Neuron (in vitro differentiated cells): ENCODE measurements around the gene DAG1.
"Not testable (repeated sequence)": the region's sequence is repeated elsewhere in the genome, so short reads cannot be mapped to it uniquely, and the experiment has no call there.

Experiments
- H2AFZ ChIP-seq: one replicate; pipeline ENCODE4 v1.6.1; 2013; ENCODE audit warnings: low read depth, mild to moderate bottlenecking, inconsistent platforms, low read length, moderate library complexity
- H3K27me3 ChIP-seq: one replicate; pipeline ENCODE4 v1.6.1; 2013; ENCODE audit warnings: low read length; ENCODE audit not compliant: insufficient read depth
- H3K36me3 ChIP-seq: one replicate; pipeline ENCODE4 v1.6.1; 2013; ENCODE audit warnings: low read length; ENCODE audit not compliant: insufficient read depth
- H3K4me1 ChIP-seq: one replicate; pipeline ENCODE4 v1.6.1; 2013; ENCODE audit warnings: low read length; ENCODE audit not compliant: insufficient read depth
- H3K4me3 ChIP-seq: 2 replicates; pipeline ENCODE4 v1.5.1; 2013; ENCODE audit warnings: mild to moderate bottlenecking, low read length, moderate library complexity
- H3K9me3 ChIP-seq: one replicate; pipeline ENCODE4 v1.6.1; 2013; ENCODE audit warnings: low read length

Gene DAG1

DNA sequence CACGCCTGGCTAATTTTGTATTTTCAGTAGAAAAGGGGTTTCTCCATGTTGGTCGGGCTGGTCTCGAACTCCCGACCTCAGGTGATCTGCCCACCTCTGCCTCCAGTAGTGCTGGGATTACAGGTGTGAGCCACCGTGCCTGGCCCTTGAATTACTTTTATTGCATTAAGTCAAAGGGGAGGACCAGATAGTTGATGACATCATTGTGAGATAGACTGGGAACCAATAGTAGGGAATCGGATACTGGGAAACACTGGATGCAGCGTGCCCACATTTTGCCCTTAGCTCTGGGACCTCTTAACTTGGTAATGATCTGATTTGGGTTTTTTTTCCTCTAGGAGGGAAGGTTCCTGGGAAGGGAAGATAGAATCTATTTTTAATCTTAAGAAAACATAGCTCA is 19.2 kb downstream of the DAG1 start:
- no peak overlapping the region for H2AFZ ChIP-seq
- peaks cover 34% of the 10 kb centered on the region for H3K36me3 ChIP-seq

DNA sequence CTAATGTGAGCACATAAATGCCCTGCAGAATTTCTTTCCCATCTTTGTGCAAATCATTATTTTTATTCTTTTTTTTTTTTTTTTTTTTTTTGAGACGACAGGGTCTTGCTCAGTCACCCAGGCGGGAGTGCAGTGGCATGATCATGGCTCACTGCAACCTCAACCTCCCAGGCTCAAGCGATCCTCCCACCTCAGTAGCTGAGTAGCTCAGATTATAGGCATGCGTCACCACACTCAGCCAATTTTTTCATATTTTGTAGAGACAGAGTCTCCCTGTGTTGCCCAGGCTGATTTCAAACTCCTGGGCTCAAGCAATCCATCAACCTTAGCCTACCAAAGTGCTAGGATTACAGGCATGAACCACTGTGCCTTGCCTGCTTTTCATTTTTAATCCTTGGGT is 22.9 kb downstream of the DAG1 start:
- Histone ChIP-seq H3K36me3 (peaks cover 29% of the 10 kb centered on the region), H3K4me1 (no peaks in the 10 kb centered on the region), H3K9me3 (no peaks in the 10 kb centered on the region), H3K27me3 (no peaks in the 10 kb centered on the region), H2AFZ (no peak overlapping the region), H3K4me3 (no peak overlapping the region)

More for the DNA sequence above, 19.2 kb downstream of the DAG1 start:
- H3K4me1 ChIP-seq = peaks cover 6% of the 10 kb centered on the region
- H3K4me3 ChIP-seq = no peak overlapping the region
- H3K9me3 ChIP-seq = no peaks in the 10 kb centered on the region
- no peaks in the 10 kb centered on the region for H3K27me3 ChIP-seq

DNA sequence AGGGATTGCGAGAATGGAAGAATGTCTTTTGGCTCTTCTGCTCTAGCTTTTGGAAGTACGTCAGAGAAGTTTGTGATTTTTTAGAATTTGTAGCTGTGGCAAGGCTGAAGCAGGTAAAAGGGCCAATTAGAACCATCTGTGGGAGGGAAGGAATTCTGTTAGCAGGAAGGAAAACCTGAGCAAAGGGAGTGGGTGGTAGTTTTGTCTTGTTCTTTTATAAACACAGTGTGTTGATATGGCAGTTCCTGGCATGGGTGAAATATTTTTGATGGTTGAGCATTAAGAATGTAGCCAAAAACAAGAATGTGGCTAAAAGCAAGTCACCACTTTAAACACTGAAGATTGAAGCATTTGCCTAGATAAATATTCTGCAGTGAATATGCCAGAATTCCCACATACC is 23.8 kb downstream of the DAG1 start:
- Histone ChIP-seq H3K4me1 (no peaks in the 10 kb centered on the region), H3K36me3 (peaks cover 19% of the 10 kb centered on the region), H3K27me3 (no peaks in the 10 kb centered on the region), H3K9me3 (no peaks in the 10 kb centered on the region), H3K4me3 (no peak overlapping the region), H2AFZ (no peak overlapping the region)

DNA sequence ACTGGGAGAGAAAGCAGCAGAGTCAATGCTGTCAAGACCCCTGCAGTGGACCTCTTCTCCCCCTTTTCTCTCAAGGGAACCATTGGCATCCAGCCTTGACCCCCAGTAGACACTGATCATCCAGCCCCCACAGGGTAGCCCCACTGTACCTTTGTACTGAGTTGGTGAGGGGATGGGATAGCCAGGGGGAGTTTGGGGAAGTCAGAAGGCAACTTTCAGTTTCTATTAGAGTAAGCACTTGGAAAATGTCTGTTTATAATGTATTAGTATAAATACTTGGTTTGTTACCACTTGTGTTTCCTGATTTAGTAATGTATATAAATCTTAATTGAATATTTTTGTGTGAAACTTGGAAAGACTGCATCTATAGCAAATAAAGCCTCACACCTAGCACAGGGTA is 25.0 kb downstream of the DAG1 start:
- Histone ChIP-seq H3K27me3 (no peaks in the 10 kb centered on the region), H3K9me3 (no peaks in the 10 kb centered on the region), H2AFZ (no peak overlapping the region), H3K4me3 (no peak overlapping the region), H3K36me3 (peaks cover 12% of the 10 kb centered on the region), H3K4me1 (no peaks in the 10 kb centered on the region)

DNA sequence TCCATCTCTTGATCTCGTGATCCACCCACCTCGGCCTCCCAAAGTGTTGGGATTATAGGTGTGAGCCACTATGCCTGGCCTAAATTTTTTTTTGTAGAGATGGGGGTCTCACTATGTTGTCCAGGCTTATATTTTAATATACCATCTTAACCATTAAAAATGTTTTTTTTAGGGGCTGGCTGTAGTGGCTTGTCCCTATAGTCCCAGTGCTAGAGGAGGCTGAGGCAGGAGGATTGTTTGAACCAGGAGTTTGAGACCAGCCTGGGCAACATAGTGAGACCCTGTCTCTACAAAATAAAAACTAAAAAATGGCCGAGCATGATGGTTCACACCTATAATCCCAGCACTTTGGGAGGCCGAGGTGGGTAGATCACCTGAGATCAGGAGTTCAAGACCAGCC is 26.8 kb downstream of the DAG1 start:
- H2AFZ ChIP-seq, H3K4me3 ChIP-seq, H3K4me1 ChIP-seq, H3K27me3 ChIP-seq, H3K9me3 ChIP-seq: not testable (repeated sequence)
- peaks cover 12% of the 10 kb centered on the region for H3K36me3 ChIP-seq

DNA sequence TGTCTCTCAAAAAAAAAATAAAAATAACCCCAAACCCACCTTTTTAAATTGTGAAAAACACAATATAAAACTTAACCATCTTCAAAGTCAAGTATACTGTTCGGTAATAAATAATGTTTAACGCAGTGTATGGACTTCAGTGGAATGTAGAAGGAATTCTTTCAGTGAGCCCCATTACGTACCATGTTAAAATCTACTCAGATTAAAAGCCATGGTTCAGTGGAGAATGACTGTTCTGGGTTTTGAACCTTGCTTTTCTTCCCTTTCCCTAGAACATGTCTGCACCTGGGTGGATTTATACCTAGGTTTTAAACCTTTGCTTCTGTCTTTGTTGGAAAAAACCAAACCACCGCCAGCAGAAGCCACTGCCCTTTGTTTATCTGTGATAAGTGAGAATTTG is 27.5 kb downstream of the DAG1 start:
- peaks cover 15% of the 10 kb centered on the region for H3K36me3 ChIP-seq

DNA sequence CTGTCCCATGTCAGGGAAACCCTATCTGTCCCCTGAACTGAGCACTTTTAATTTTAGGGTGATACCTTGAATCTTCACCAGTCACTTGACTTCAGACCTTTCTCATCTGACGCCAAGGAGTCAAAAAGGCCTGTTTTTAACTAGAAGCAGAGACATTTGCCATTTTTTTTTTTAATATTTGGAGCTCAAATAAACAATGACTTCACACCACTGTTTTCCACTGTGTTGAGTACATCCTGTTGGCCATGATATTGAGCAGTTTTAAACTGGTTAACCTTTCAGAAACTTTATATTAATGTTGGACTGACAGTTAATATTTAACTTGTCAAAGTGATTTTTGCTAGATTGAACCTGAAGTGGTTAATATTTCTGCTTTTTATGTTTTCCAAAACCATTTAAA is 28.2 kb downstream of the DAG1 start:
- Histone ChIP-seq H3K9me3 (peaks cover 2% of the 10 kb centered on the region), H3K36me3 (peaks cover 16% of the 10 kb centered on the region), H2AFZ (no peak overlapping the region), H3K27me3 (no peaks in the 10 kb centered on the region), H3K4me3 (no peak overlapping the region), H3K4me1 (no peaks in the 10 kb centered on the region)

More for the DNA sequence above, 27.5 kb downstream of the DAG1 start:
- Histone ChIP-seq H3K9me3 (peaks cover 2% of the 10 kb centered on the region), H3K4me3 (no peak overlapping the region), H3K4me1 (no peaks in the 10 kb centered on the region), H2AFZ (no peak overlapping the region), H3K27me3 (no peaks in the 10 kb centered on the region)

DNA sequence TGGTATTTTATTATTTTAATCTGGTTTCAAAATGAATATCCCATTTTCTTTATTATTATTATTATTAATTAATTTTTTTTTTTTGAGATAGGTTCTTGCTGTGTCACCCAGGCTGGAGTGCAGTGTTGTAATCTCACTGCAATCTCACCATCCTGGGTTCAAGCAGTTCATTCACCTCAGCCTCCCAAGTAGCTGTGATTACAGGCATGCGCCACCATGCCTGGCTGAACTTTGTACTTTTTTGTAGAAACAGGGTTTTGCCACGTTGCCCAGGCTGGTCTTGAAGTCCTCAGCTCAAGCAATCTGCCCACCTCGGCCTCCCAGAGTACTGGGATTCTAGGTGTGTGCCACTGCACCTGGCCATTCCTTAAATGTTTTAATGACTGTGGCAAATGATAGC is 28.6 kb downstream of the DAG1 start:
- H3K9me3 ChIP-seq = peaks cover 2% of the 10 kb centered on the region
- no peaks in the 10 kb centered on the region for H3K4me1 ChIP-seq
- H3K4me3 ChIP-seq = no peak overlapping the region
- H3K36me3 ChIP-seq = peaks cover 13% of the 10 kb centered on the region
- H3K27me3 ChIP-seq = no peaks in the 10 kb centered on the region
- no peak overlapping the region for H2AFZ ChIP-seq

DNA sequence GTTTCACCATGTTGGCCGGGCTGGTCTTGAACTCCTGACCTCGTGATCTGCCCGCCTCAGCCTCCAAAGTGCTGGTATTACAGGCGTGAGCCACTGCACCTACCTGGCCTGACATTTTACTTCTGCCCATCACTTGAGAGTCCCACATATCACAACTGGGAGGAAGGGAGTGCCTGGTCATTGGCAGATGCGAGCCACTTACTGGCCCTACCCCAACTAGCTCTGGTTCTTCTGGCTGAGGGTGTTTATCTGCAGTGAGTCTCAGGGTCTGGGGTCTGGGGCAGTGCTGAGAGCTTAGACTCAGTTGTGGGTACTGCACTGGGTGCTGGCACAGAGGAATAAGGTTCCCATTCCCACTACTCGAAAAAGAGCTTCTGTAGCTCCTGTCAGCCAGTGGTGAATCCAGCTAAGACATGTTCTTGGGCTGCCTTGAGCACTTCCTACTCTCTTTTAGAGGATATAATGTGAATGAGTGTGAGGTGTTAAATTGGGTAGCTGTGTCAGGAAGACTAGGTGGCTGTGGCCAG is 30.2 kb downstream of the DAG1 start:
- H3K36me3 ChIP-seq = peaks cover 12% of the 10 kb centered on the region
- H3K9me3 ChIP-seq = peaks cover 2% of the 10 kb centered on the region
- H3K27me3 ChIP-seq = no peaks in the 10 kb centered on the region
- H3K4me3 ChIP-seq = no peak overlapping the region
- no peak overlapping the region for H2AFZ ChIP-seq
- no peaks in the 10 kb centered on the region for H3K4me1 ChIP-seq

DNA sequence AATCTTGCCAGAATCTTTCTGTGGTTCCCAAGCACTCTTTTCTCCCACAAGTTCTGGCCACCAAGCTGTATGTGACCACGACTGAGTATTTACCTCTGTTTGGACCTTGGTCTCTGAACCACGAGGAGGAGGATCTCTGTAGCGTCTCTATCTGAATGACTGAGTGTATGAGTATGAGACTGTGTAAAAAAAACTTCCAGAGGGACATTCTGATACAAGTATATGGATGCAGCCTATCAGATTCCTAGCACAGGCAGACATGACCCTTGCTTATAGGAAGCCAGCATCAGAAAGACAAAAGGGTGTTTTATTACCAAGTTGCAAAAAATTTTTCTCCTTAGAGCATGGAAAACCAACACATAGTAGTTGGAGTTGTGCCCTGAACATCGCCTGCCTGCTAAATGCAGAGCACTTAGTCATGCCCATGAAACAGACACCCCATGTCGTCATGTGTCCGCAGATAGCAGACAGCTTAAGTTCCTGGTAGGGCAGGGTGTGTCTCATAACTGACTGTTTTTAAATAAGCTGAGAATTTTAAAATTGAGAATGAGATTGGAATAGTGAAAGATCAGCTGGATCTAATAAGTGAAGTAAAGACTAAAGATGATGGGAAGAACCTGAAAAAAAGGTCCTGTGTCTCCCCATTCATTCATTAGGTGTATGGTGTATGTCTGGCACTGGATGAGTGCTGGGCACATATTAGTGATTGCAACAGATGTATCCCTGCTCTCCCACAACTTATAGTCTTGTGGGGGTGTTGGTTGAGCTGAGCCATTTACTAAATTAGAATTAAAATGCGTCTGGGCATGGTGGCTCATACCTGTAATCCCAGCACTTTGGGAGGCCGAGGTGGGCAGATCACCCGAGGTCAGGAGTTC is 30.9 kb downstream of the DAG1 start:
- Histone ChIP-seq H3K4me3 (no peak overlapping the region), H3K36me3 (peaks cover 10% of the 10 kb centered on the region)

DNA sequence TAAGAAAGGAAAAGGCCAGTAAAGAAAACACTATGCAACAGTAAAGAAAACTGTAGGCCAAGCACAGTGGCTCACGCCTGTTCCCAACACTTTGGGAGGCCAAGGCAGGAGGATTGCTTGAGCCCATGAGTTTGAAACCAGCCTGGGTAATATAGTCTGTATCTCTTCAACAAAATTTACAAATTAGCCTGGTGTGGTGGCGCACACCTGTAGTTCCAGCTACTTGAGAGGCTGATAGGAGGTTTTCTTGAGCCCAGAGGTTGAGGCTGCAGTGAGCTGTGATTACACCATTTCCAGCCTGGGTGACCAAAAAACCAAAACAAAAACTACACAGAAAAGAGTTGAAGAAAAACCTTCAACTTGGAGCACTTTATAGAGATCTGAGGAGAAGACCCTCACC is 31.8 kb downstream of the DAG1 start:
- no peak overlapping the region for H2AFZ ChIP-seq
- H3K27me3 ChIP-seq = no peaks in the 10 kb centered on the region
- peaks cover 9% of the 10 kb centered on the region for H3K36me3 ChIP-seq
- H3K4me3 ChIP-seq = no peak overlapping the region
- H3K4me1 ChIP-seq = no peaks in the 10 kb centered on the region
- peaks cover 2% of the 10 kb centered on the region for H3K9me3 ChIP-seq

More for the DNA sequence above, 30.9 kb downstream of the DAG1 start:
- H3K4me1 ChIP-seq = no peaks in the 10 kb centered on the region
- no peak overlapping the region for H2AFZ ChIP-seq
- H3K27me3 ChIP-seq = no peaks in the 10 kb centered on the region
- H3K9me3 ChIP-seq = peaks cover 2% of the 10 kb centered on the region

DNA sequence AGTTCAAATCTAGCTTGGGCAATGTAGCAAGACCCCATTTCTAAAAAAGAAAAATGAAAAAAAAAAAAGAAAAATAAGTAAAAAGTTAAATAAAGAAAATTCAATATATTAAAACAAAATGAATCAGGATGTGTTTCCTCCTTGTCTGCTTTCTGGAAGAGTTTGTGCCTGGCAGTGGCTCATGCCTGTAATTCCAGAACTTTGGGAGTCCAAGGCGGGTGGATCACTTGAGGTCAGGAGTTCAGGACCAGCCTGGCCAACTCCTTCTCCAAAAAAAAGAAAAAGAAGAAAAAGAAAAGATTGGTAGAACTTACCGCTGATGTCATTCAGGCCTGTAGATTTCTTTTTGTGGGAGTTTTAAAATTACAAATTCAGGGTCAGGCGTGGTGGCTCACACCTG is 36.8 kb downstream of the DAG1 start:
- peaks cover 2% of the 10 kb centered on the region for H3K9me3 ChIP-seq
- no peaks in the 10 kb centered on the region for H3K4me1 ChIP-seq
- no peaks in the 10 kb centered on the region for H3K27me3 ChIP-seq
- peaks cover 25% of the 10 kb centered on the region for H3K36me3 ChIP-seq
- H3K4me3 ChIP-seq = no peak overlapping the region
- H2AFZ ChIP-seq = no peak overlapping the region

DNA sequence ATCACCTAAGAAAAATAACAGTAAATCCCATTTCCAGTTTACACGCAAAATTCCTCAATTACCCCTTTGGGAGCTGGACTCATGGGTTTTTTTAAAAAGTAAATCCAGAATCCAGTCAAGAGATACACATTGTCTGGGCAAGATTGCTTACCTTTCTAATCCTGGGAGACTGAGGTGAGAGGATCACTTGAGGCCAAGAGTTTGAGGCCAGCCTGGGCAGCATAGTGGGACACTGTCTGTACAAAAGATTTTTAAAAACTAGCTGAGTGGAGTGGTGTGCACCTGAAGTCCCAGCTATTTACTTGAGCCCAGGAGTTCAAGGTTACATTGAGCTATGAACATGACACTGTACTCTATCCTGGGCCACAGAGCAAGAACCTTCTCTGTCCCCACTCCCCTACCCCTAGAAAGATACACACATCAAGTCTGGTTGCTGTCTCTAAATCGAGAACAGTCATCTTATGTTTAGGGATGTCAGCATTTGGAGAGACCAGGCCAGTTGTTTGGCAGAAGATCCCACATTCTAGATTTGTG is 39.0 kb downstream of the DAG1 start:
- no peaks in the 10 kb centered on the region for H3K27me3 ChIP-seq
- H2AFZ ChIP-seq = no peak overlapping the region
- no peak overlapping the region for H3K4me3 ChIP-seq
- no peaks in the 10 kb centered on the region for H3K4me1 ChIP-seq
- H3K9me3 ChIP-seq = no peaks in the 10 kb centered on the region
- peaks cover 31% of the 10 kb centered on the region for H3K36me3 ChIP-seq
